CD14-positive monocyte (primary cell): ENCODE measurements around the gene R3HCC1L. TPM values are rescaled to one million over a fixed set of nuclear protein-coding genes. Genes with fewer than 3 reads are reported as not detected.

Experiments
- DNase-seq, 3 donors: peaks; one replicate each; pipeline ENCODE4 v3.0.0-alpha.2; 2011 to 2022
- H2AFZ ChIP-seq: 2 replicates; pipeline ENCODE4 v1.6.0; 2012; ENCODE audit warnings: mild to moderate bottlenecking, low read depth, low read length, inconsistent platforms; ENCODE audit not compliant: insufficient read depth, poor library complexity, severe bottlenecking
- H3K27ac ChIP-seq, 2 donors: 1 replicate in 1 of 2; 2 replicates in 1 of 2; pipeline ENCODE4 v1.5.1; 2012 to 2013; ENCODE audit warnings: low read length in 2 of 2, control low read depth in 1 of 2, inconsistent platforms in 1 of 2, low read depth in 1 of 2, mild to moderate bottlenecking in 1 of 2
- H3K27me3 ChIP-seq, 2 donors: one replicate each; pipeline versions ENCODE4 v1.6.0 to v1.6.1; 2011 to 2013; ENCODE audit warnings: low read length in 2 of 2; ENCODE audit not compliant: control insufficient read depth in 2 of 2, insufficient read depth in 2 of 2
- H3K36me3 ChIP-seq, 2 donors: replicated peaks in 1 of 2; 1 replicate in 1 of 2; 2 replicates in 1 of 2; pipeline versions ENCODE4 v1.5.1 to v1.6.1; 2012 to 2013; ENCODE audit warnings: low read length in 2 of 2, control low read depth in 1 of 2, inconsistent platforms in 1 of 2, mild to moderate bottlenecking in 1 of 2; ENCODE audit not compliant: insufficient read depth in 2 of 2, control insufficient read depth in 1 of 2
- H3K4me1 ChIP-seq, 2 donors: 1 replicate in 1 of 2; 2 replicates in 1 of 2; pipeline versions ENCODE4 v1.5.1 to v1.6.1; 2012 to 2013; ENCODE audit warnings: low read length in 2 of 2, control low read depth in 1 of 2, inconsistent platforms in 1 of 2, mild to moderate bottlenecking in 1 of 2, moderate library complexity in 1 of 2; ENCODE audit not compliant: insufficient read depth in 2 of 2, control insufficient read depth in 1 of 2
- H3K4me2 ChIP-seq: replicated peaks from 2 replicates; pipeline ENCODE3; 2012; ENCODE audit warnings: low read length, moderate library complexity, mild to moderate bottlenecking; ENCODE audit not compliant: poor library complexity, severe bottlenecking; ENCODE audit errors: extremely low read depth
- H3K4me3 ChIP-seq, 3 experiments: fragments of 200-600 bp in 1 of 3; sonication (generic) in 1 of 3; replicated peaks in 1 of 3; 1 replicate in 2 of 3; 2 replicates in 1 of 3; pipeline ENCODE4 v1.5.1; 2011 to 2013; ENCODE audit warnings: low read length in 3 of 3, mild to moderate bottlenecking in 3 of 3, control low read depth in 2 of 3, low read depth in 2 of 3, inconsistent platforms in 1 of 3, moderate library complexity in 1 of 3
- H3K79me2 ChIP-seq: 2 replicates; pipeline ENCODE4 v1.6.0; 2012; ENCODE audit warnings: mild to moderate bottlenecking, control low read depth, inconsistent platforms, low read length, moderate library complexity; ENCODE audit not compliant: insufficient read depth
- H3K9ac ChIP-seq: 2 replicates; pipeline ENCODE4 v1.6.0; 2017; ENCODE audit warnings: low read length, mild to moderate bottlenecking; ENCODE audit not compliant: insufficient read depth, poor library complexity, severe bottlenecking
- H3K9me3 ChIP-seq, 2 donors: replicated peaks in 1 of 2; 1 replicate in 1 of 2; 2 replicates in 1 of 2; pipeline versions ENCODE4 v1.5.1 to v1.6.1; 2012 to 2013; ENCODE audit warnings: low read length in 2 of 2, control low read depth in 1 of 2; ENCODE audit not compliant: control insufficient read depth in 1 of 2, insufficient read depth in 1 of 2
- H4K20me1 ChIP-seq: 2 replicates; pipeline ENCODE4 v1.6.0; 2012; ENCODE audit warnings: mild to moderate bottlenecking, low read length, control low read depth, moderate library complexity; ENCODE audit not compliant: insufficient read depth
- H3K27ac Mint-ChIP-seq, 7 donors: one replicate each; pipeline ENCODE4 v1.8.0; 2020; ENCODE audit warnings: mild to moderate bottlenecking in 7 of 7, mixed read lengths in 7 of 7, moderate library complexity in 6 of 7, inconsistent platforms in 2 of 7
- H3K27me3 Mint-ChIP-seq, 3 donors: one replicate each; pipeline ENCODE4 v1.8.0; 2021 to 2022; ENCODE audit warnings: low read depth in 3 of 3, mild to moderate bottlenecking in 3 of 3, mixed read lengths in 3 of 3, moderate library complexity in 3 of 3, inconsistent platforms in 1 of 3
- H3K36me3 Mint-ChIP-seq, 2 donors: one replicate each; pipeline ENCODE4 v1.8.0; 2020; ENCODE audit warnings: mixed read lengths in 2 of 2, inconsistent platforms in 1 of 2, mild to moderate bottlenecking in 1 of 2
- H3K4me1 Mint-ChIP-seq: one replicate; pipeline ENCODE4 v1.8.0; 2020; ENCODE audit warnings: mild to moderate bottlenecking, mixed read lengths
- H3K4me3 Mint-ChIP-seq, 2 donors: one replicate each; pipeline ENCODE4 v1.8.0; 2020; ENCODE audit warnings: mild to moderate bottlenecking in 2 of 2, mixed read lengths in 2 of 2, moderate library complexity in 1 of 2
- H3K9me3 Mint-ChIP-seq, 7 donors: one replicate each; pipeline ENCODE4 v1.8.0; 2020 to 2022; ENCODE audit warnings: mixed read lengths in 7 of 7, mild to moderate bottlenecking in 6 of 7, moderate library complexity in 6 of 7, inconsistent platforms in 2 of 7
- WGBS: methylation state at CpG from one replicate; pipeline ENCODE4 v1.1.5; 2013; ENCODE audit warnings: missing lambda C conversion rate; ENCODE audit not compliant: insufficient coverage; 5-methylcytosine and 5-hydroxymethylcytosine counted together
- intact Hi-C, 2 donors: fragments of 100-400 bp; cut with micrococcal nuclease; formaldehyde crosslinking; loops; one replicate each; pipeline versions ENCODE4 v1.15.0 to v1.15.1; 2023
- polyA plus RNA-seq, 3 donors: library from polyadenylated mRNA; depleted of rRNA in 1 of 3; unstranded in 2 of 3; stranded (reverse) in 1 of 3; fragments of 300-500 nt in 2 of 3; fragments of >200 nt in 1 of 3; fragmentation: Illumina TruSeq in 2 of 3; gene quantifications; 1 replicate in 2 of 3; 2 replicates in 1 of 3; pipeline ENCODE4 v1.2.3, GENCODE V29; 2012 to 2021
- TF ChIP-seq, protein P1 (sequence below): fragments of 200-600 bp; IDR thresholded peaks from one replicate; pipeline ENCODE4 v1.8.0; 2022; ENCODE audit warnings: antibody characterized with exemption, mild to moderate bottlenecking

The R3HCC1L gene
- polyA plus RNA-seq, 3 donors = 2.6 to 13.8 (median 2.7) TPM

DNA sequence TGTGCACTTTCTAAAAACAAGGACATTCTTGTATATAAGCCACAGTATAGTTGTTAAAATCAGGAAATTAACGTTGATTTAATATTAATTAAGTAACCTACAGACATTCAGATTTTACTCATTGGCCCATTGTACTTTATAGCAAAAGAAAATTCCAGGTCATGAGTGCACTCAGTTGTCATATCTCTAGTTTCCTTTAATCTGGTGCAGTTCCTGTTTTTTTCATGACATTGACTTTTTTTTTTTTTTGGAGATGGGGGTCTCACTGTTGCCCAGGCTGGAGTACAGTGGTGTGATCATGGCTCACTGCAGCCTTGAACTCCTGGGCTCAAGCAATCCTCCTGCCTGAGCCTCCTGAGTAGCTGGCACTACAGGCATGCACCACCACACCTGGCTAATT is 24.1 kb downstream of the R3HCC1L start:
- H3K9ac ChIP-seq = no peak overlapping the region
- intact Hi-C loops = no loop called here
- TF ChIP-seq, protein P1, sequence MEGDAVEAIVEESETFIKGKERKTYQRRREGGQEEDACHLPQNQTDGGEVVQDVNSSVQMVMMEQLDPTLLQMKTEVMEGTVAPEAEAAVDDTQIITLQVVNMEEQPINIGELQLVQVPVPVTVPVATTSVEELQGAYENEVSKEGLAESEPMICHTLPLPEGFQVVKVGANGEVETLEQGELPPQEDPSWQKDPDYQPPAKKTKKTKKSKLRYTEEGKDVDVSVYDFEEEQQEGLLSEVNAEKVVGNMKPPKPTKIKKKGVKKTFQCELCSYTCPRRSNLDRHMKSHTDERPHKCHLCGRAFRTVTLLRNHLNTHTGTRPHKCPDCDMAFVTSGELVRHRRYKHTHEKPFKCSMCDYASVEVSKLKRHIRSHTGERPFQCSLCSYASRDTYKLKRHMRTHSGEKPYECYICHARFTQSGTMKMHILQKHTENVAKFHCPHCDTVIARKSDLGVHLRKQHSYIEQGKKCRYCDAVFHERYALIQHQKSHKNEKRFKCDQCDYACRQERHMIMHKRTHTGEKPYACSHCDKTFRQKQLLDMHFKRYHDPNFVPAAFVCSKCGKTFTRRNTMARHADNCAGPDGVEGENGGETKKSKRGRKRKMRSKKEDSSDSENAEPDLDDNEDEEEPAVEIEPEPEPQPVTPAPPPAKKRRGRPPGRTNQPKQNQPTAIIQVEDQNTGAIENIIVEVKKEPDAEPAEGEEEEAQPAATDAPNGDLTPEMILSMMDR = no peak
- peaks cover 51 to 69% of the 10 kb centered on the region in 2 donors for H3K36me3 Mint-ChIP-seq
- H3K36me3 ChIP-seq = peaks cover 49 to 89% of the 10 kb centered on the region in 2 donors
- WGBS = no CpG with 5 or more reads among the region's 1 CpG
- H3K27me3 Mint-ChIP-seq = peaks cover 0 to 1% (median 0%) of the 10 kb centered on the region in 3 donors
- peaks cover 92% of the 10 kb centered on the region for H4K20me1 ChIP-seq
- no peak overlapping the region for H3K4me3 Mint-ChIP-seq
- DNase-seq = no peak
- H3K4me1 Mint-ChIP-seq = peaks cover 5% of the 10 kb centered on the region
- no peaks in the 10 kb centered on the region for H3K9me3 ChIP-seq
- peaks cover 59% of the 10 kb centered on the region for H3K79me2 ChIP-seq
- H3K27ac ChIP-seq = no peak overlapping the region
- peak overlapping the region in 3 of 7 donors; percentile 33 to 72 (median 48) for H3K27ac Mint-ChIP-seq
- no peak overlapping the region for H2AFZ ChIP-seq
- H3K27me3 ChIP-seq = no peaks in the 10 kb centered on the region
- no peaks in the 10 kb centered on the region for H3K9me3 Mint-ChIP-seq
- no peak overlapping the region for H3K4me2 ChIP-seq
- no peaks in the 10 kb centered on the region for H3K4me1 ChIP-seq
- no peak overlapping the region for H3K4me3 ChIP-seq

DNA sequence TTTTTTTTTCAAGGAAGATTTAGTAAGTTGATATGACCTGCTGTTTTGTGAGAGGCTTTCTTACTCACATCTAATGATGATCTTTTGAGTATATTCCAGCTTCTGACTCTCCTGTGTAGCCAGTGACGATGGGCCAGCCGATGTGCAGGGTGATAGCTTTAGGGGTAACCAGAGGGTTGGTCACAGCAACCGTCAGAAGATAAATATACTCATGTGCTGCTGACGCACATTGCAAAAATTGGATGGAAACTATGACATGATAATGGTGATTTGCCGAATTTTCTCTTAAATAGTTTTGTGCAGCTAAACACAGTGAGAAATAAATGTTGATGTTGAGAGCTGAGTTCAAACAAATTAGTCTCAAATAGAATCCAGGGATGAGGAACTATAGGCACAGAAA is 29.5 kb downstream of the R3HCC1L start:
- no peak for DNase-seq
- no peaks in the 10 kb centered on the region for H3K9me3 Mint-ChIP-seq
- H3K9ac ChIP-seq = no peak overlapping the region
- H3K36me3 Mint-ChIP-seq = peaks cover 64 to 78% of the 10 kb centered on the region in 2 donors
- H3K4me2 ChIP-seq = no peak overlapping the region
- H3K4me1 ChIP-seq = no peaks in the 10 kb centered on the region
- H3K79me2 ChIP-seq = peaks cover 13% of the 10 kb centered on the region
- peaks cover 64 to 93% of the 10 kb centered on the region in 2 donors for H3K36me3 ChIP-seq
- no peaks in the 10 kb centered on the region for H3K9me3 ChIP-seq
- peaks cover 0 to 1% (median 0%) of the 10 kb centered on the region in 3 donors for H3K27me3 Mint-ChIP-seq
- no peak overlapping the region for H2AFZ ChIP-seq
- peak overlapping the region in 1 of 7 donors; percentile 17 for H3K27ac Mint-ChIP-seq
- intact Hi-C loops = no loop called here
- H3K27ac ChIP-seq = no peak overlapping the region
- TF ChIP-seq, protein P1 = no peak
- H4K20me1 ChIP-seq = peaks cover 81% of the 10 kb centered on the region
- H3K4me3 Mint-ChIP-seq = no peak overlapping the region
- WGBS = 100% methylated on average over 5 of the region's 5 CpGs
- H3K27me3 ChIP-seq = no peaks in the 10 kb centered on the region
- H3K4me3 ChIP-seq = no peak overlapping the region
- H3K4me1 Mint-ChIP-seq = no peaks in the 10 kb centered on the region
